ENCODE results near the gene BCL2L11.

DNA sequence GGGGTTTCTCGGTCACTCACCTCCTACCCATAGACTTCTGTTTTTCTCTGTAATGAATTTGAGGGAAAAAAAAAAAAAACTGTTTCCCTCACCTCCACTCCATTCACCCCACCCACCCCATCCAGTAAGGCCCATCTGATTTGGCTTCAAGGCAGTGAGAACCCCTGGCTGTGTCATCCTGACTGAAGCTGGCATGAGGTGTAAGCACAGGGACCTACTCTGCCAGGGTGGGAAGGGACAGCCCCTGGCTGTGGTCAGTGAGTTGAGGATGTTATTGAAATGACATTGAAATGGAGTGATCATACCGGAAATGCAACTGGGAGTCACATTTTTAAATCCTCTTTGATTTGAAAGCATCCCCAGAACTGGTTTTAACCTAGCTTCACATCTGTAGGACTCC, 19.1 kb upstream of the BCL2L11 start:
- TF ChIP-seq, protein P1, sequence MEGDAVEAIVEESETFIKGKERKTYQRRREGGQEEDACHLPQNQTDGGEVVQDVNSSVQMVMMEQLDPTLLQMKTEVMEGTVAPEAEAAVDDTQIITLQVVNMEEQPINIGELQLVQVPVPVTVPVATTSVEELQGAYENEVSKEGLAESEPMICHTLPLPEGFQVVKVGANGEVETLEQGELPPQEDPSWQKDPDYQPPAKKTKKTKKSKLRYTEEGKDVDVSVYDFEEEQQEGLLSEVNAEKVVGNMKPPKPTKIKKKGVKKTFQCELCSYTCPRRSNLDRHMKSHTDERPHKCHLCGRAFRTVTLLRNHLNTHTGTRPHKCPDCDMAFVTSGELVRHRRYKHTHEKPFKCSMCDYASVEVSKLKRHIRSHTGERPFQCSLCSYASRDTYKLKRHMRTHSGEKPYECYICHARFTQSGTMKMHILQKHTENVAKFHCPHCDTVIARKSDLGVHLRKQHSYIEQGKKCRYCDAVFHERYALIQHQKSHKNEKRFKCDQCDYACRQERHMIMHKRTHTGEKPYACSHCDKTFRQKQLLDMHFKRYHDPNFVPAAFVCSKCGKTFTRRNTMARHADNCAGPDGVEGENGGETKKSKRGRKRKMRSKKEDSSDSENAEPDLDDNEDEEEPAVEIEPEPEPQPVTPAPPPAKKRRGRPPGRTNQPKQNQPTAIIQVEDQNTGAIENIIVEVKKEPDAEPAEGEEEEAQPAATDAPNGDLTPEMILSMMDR (IDR thresholded peaks at IDR 0.05): no peak
- no peak for TF ChIP-seq POLR2A (IDR thresholded peaks at IDR 0.05)

Data from heart left ventricle (tissue), 13 donors.